ENCODE results near the gene CASS4. TPM values are rescaled to one million over a fixed set of nuclear protein-coding genes. Genes with fewer than 3 reads are reported as not detected.

Gene CASS4
- polyA plus RNA-seq, 2 of the 4 experiments (the other 2 are of a cell fraction): 0.09 TPM

- CTCF ChIA-PET: no interaction called here
- Histone ChIP-seq H3K4me1 (no peaks in the 10 kb centered on the region), H3K4me2 (no peak overlapping the region), H3K27ac (no peak overlapping the region), H3K4me3 (no peak overlapping the region), H3K9me3 (no peaks in the 10 kb centered on the region)
- no peak for FAIRE-seq
- no peak for TF ChIP-seq ESRRA (IDR thresholded peaks at IDR 0.05; ENCODE audit: borderline replicate concordance, low read length)
- no peak for TF ChIP-seq ZNF302 (CRISPR knock-in tag; IDR thresholded peaks at IDR 0.05)
- no peak for ATAC-seq
- POLR2A ChIA-PET: no interaction called here
- DNase-seq (ENCODE audit: low read depth in 1 of 2, low spot score in 1 of 2): no peak
- WGBS (ENCODE audit: missing lambda C conversion rate): 40% methylated on average over 3 of the region's 3 CpGs
These were observed 19.4 kb downstream of the CASS4 start for GRCh38 chr20:56431471-56431870.

- ChIA-PET POLR2A (no interaction called here), CTCF (no interaction called here)
- H3K4me3 ChIP-seq: no peak overlapping the region
- no peak overlapping the region for H3K27ac ChIP-seq
- no peak for DNase-seq (ENCODE audit: low read depth in 1 of 2, low spot score in 1 of 2)
- no peaks in the 10 kb centered on the region for H3K9me3 ChIP-seq
- 39% methylated on average over 3 of the region's 3 CpGs for whole genome bisulfite sequencing (ENCODE audit: missing lambda C conversion rate)
- FAIRE-seq: no peak
- no peak for TF ChIP-seq JUNB (IDR thresholded peaks at IDR 0.05)
- no peak for TF ChIP-seq CBX8 (IDR thresholded peaks at IDR 0.05)
- no peak for TF ChIP-seq TP53 (CRISPR knock-in tag; IDR thresholded peaks at IDR 0.05)
- no peak for TF ChIP-seq ZSCAN20 (CRISPR knock-in tag; IDR thresholded peaks at IDR 0.05)
- H3K4me2 ChIP-seq: no peak overlapping the region
- ATAC-seq: no peak
- no peaks in the 10 kb centered on the region for H3K4me1 ChIP-seq
These were observed 21.3 kb downstream of the CASS4 start for GRCh38 chr20:56433221-56433879.

- FAIRE-seq (no peak), DNase-seq (ENCODE audit: low read depth in 1 of 2, low spot score in 1 of 2) (no peak), ATAC-seq (no peak)
- TF ChIP-seq ZC3H11A (IDR thresholded peaks at IDR 0.05) (no peak), RFX5 (IDR thresholded peaks at IDR 0.05) (no peak), MYC (IDR thresholded peaks at IDR 0.05; ENCODE audit: borderline replicate concordance, low read length) (no peak), CEBPB (IDR thresholded peaks at IDR 0.05) (no peak), EHMT2 (IDR thresholded peaks at IDR 0.05; ENCODE audit: low read depth) (no peak), CTCF (IDR thresholded peaks at IDR 0.05) (no peak), NFE2L2 (conservative IDR thresholded peaks at IDR 0.05; ENCODE audit: low read length) (no peak), ZNF302 (CRISPR knock-in tag; IDR thresholded peaks at IDR 0.05) (no peak), ELK1 (IDR thresholded peaks at IDR 0.05; ENCODE audit: low read depth, low read length) (no peak), HDAC2 (IDR thresholded peaks at IDR 0.05) (no peak), SMC3 (IDR thresholded peaks at IDR 0.05) (no peak), MAZ (IDR thresholded peaks at IDR 0.05; ENCODE audit: borderline replicate concordance, low read depth, low read length) (no peak), USF2 (IDR thresholded peaks at IDR 0.05) (no peak), CBX8 (IDR thresholded peaks at IDR 0.05) (no peak), CHD2 (IDR thresholded peaks at IDR 0.05; ENCODE audit: low read length, partially characterized antibody) (no peak), SREBF2 (IDR thresholded peaks at IDR 0.05) (no peak), EHF (CRISPR knock-in tag; IDR thresholded peaks at IDR 0.05) (no peak), NR3C1 (IDR thresholded peaks at IDR 0.05) (no peak)
- Histone ChIP-seq H3K4me3 (no peak overlapping the region), H3K4me1 (no peaks in the 10 kb centered on the region), H3K27ac (no peak overlapping the region), H3K9me3 (no peaks in the 10 kb centered on the region), H3K4me2 (no peak overlapping the region)
- CTCF ChIA-PET: interaction anchor here (0.6 to 1.3 kb wide), 2 partner anchors 50 to 177 kb away, joined by 3 read pairs; no protein-coding TSS in a partner anchor
- POLR2A ChIA-PET: no interaction called here
- 48% methylated on average over 6 of the region's 6 CpGs for WGBS (ENCODE audit: missing lambda C conversion rate)
These were observed 21.8 kb downstream of the CASS4 start for GRCh38 chr20:56433880-56434255.
